Mesothelial cell of epicardium (in vitro differentiated cells): ENCODE measurements around the gene TMEM97. TPM values are rescaled to one million over a fixed set of nuclear protein-coding genes. Genes with fewer than 3 reads are reported as not detected.

Experiments
- DNase-seq, 2 experiments: peaks; one replicate each; pipeline ENCODE4 v3.0.0; 2021; ENCODE audit warnings: low spot score in 2 of 2; ENCODE audit not compliant: unreplicated experiment in 2 of 2
- H3K27ac Mint-ChIP-seq: 2 replicates; pipeline ENCODE4 v1.8.0; 2021; ENCODE audit warnings: mixed read lengths
- H3K27me3 Mint-ChIP-seq: 2 replicates; pipeline ENCODE4 v1.8.0; 2021; ENCODE audit warnings: low read depth, mixed read lengths
- H3K36me3 Mint-ChIP-seq: 2 replicates; pipeline ENCODE4 v1.8.0; 2021; ENCODE audit warnings: mixed read lengths
- H3K4me1 Mint-ChIP-seq: 2 replicates; pipeline ENCODE4 v1.8.0; 2021; ENCODE audit warnings: mixed read lengths
- H3K4me3 Mint-ChIP-seq: 2 replicates; pipeline ENCODE4 v1.8.0; 2021; ENCODE audit warnings: mild to moderate bottlenecking, moderate library complexity, mixed read lengths
- H3K9me3 Mint-ChIP-seq: 2 replicates; pipeline ENCODE4 v1.8.0; 2021; ENCODE audit warnings: mixed read lengths
- total RNA-seq: library from RNA; stranded (reverse); gene quantifications from 3 replicates; pipeline ENCODE4 v1.2.1, GENCODE V29; 2021
- TF ChIP-seq, protein P1 (sequence below): fragments of 200-600 bp; sonication (generic); IDR thresholded peaks from one replicate; pipeline ENCODE4 v1.5.0; 2021; ENCODE audit warnings: antibody characterized with exemption; ENCODE audit not compliant: unreplicated experiment

TMEM97 gene
- total RNA-seq, 1 donor from 2014 or later = 43.3 TPM

DNA sequence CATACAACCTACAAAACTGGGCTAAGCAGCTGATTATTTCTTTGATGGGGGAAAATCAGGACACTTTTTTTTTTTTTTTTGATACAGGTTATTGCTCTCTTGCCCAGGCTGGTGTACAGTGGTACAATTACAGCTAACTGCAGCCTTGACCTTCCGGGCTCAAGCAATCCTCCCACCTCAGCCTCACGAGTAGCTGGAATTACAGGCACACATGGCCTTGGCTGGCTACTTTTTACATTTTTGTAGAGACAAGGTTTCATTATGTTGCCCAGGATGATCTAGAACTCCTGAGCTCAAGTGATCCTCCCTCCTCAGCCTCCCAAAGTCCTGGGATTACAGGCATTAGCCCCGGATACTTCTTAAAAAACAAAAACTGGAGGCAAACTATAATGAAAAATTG lies 20.6 kb upstream of the TMEM97 start:
- DNase-seq = no peak
- H3K27me3 Mint-ChIP-seq = no peaks in the 10 kb centered on the region
- TF ChIP-seq, protein P1, sequence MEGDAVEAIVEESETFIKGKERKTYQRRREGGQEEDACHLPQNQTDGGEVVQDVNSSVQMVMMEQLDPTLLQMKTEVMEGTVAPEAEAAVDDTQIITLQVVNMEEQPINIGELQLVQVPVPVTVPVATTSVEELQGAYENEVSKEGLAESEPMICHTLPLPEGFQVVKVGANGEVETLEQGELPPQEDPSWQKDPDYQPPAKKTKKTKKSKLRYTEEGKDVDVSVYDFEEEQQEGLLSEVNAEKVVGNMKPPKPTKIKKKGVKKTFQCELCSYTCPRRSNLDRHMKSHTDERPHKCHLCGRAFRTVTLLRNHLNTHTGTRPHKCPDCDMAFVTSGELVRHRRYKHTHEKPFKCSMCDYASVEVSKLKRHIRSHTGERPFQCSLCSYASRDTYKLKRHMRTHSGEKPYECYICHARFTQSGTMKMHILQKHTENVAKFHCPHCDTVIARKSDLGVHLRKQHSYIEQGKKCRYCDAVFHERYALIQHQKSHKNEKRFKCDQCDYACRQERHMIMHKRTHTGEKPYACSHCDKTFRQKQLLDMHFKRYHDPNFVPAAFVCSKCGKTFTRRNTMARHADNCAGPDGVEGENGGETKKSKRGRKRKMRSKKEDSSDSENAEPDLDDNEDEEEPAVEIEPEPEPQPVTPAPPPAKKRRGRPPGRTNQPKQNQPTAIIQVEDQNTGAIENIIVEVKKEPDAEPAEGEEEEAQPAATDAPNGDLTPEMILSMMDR = no peak
- H3K9me3 Mint-ChIP-seq = no peaks in the 10 kb centered on the region
- no peaks in the 10 kb centered on the region for H3K36me3 Mint-ChIP-seq
- H3K27ac Mint-ChIP-seq = no peak overlapping the region
- H3K4me1 Mint-ChIP-seq = peaks cover 8% of the 10 kb centered on the region
- H3K4me3 Mint-ChIP-seq = no peak overlapping the region

DNA sequence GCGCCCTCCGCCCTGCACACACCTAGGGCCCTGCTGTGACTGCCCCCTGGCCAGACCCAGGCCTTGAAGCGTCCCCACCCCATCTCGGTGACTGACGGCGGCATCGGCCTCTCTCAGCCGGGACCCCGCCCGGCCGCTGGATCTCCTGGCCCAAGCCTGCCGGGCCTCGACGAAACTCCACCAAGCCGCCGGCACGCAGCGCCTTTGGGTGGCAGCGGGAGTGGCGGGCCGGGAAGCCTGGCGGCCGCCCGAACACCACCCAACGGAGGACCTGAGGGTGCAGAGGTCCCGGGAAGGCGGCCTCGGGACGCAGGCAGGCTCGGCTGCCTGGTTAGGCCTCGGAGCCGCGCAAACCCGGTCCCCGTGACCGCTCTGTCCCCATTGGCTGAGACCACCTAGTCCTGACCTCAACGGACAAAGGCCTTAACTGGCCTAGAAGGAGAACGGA lies 12.0 kb upstream of the TMEM97 start:
- no peaks in the 10 kb centered on the region for H3K27me3 Mint-ChIP-seq
- H3K27ac Mint-ChIP-seq = no peak overlapping the region
- TF ChIP-seq, protein P1 = no peak
- no peak overlapping the region for H3K4me3 Mint-ChIP-seq
- no peaks in the 10 kb centered on the region for H3K9me3 Mint-ChIP-seq
- no peaks in the 10 kb centered on the region for H3K4me1 Mint-ChIP-seq
- H3K36me3 Mint-ChIP-seq = no peaks in the 10 kb centered on the region
- no peak for DNase-seq

DNA sequence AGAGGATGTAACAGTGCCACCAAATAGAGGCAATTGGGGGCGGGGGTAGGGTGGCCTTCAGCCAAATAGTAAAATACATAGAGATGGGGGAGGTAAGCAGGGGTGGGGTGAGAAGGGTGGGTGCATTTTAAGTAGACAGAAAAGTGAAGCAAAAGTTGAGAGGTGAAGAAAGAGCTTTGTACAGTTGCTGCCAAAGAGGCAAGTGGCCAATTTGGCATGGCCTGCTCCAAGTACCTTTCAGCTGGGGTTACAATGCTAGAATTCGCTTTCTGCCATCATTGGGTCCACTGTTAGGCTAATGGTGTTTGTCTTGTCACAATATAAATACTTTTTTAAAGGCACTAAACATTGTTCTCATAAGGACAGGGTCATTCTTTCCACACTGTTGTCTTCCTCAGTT lies 5.2 kb upstream of the TMEM97 start:
- no peak for DNase-seq
- Mint-ChIP-seq H3K36me3 (no peaks in the 10 kb centered on the region), H3K4me3 (no peak overlapping the region), H3K27me3 (no peaks in the 10 kb centered on the region), H3K27ac (no peak overlapping the region), H3K9me3 (no peaks in the 10 kb centered on the region), H3K4me1 (peaks cover 28% of the 10 kb centered on the region)
- TF ChIP-seq, protein P1 = no peak

DNA sequence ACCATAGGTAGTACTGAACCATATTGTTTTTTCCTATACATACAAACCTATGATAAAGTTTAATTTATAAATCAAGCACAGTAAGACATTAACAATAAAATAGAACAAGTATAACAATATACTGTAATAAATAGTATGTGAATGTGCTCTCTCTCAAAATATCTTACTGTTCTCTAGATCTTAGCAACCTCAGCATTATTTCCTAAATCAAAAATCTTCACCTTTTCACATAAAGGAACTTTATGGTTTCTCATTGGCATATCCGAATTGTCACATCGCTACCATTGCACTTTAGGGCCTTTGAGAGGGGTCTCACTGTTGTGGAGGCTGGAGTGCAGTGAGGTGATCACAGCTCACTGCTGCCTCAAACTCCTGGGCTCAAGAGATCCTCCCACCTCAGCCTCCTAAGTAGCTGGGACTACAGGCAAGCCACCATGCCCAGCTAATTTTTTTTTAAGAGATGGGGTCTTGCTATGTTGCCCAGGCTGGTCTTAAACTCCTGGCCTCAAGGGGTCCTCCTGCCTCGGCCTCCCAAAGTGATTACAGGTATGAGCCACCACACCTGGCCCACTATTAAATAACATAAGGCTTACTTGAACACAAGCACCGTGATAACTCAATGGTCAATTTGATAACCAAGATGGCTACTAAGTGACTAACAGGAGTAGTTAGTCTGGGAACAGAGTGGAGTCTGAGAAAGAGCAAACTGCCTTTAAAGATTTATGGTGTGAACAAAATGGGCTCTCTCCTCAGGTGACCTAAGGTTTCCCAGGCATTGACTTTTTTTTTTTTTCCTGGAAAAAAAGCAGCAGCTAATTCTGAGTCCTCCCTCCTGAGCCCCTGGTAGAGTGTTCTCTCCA lies 2.9 kb upstream of the TMEM97 start:
- Mint-ChIP-seq H3K27ac (no peak overlapping the region), H3K4me1 (peaks cover 43% of the 10 kb centered on the region), H3K27me3 (no peaks in the 10 kb centered on the region), H3K9me3 (no peaks in the 10 kb centered on the region), H3K36me3 (no peaks in the 10 kb centered on the region), H3K4me3 (no peak overlapping the region)
- no peak for DNase-seq
- TF ChIP-seq, protein P1 = no peak

DNA sequence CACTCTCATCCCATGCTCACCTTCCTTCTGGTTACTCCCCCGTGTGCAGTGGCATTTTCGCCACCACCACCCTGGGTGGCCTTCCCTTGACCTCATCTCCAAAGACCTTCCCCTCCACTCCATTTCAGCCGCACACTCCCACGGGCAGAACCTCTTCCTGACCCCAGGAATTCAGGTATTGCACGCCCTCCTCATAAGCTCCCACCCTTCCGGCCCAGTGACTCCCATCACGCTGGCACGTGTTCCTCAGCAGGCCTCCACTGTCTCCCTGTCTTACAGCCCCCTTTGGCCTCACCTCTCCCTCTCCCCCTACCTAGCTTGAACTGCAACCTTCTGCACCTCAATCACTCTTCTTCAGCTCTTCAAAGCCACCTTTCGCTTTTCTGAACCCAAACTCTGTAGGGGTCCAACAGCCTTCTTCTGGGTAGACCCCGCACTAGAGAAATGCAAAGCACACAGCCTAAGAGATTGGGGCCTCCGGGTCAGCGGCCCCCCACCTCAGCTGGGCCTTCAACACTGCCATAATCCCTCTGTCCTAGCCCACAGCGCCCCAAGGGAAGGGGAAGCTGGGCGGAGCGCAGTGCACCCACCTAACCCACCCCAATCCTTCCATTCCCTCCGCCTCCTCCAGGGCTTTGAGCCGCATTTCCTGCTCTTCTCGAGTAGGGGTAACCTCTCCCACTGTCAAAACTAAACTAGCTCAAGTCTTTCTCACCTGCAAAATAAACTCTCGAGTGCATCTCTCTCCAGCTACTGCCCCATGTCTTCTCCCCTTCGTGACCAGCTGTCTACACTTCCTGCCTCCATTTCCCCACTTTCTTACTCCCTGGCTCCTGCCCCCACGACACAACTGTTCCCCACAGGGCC lies 1.7 kb upstream of the TMEM97 start:
- Mint-ChIP-seq H3K9me3 (no peaks in the 10 kb centered on the region), H3K4me3 (peak overlapping the region; percentile 80), H3K36me3 (no peaks in the 10 kb centered on the region), H3K4me1 (peaks cover 49% of the 10 kb centered on the region), H3K27me3 (no peaks in the 10 kb centered on the region), H3K27ac (no peak overlapping the region)
- DNase-seq = no peak
- TF ChIP-seq, protein P1 = no peak
